ENCODE data around the gene GMDS. TPM values are rescaled to one million over a fixed set of nuclear protein-coding genes. Genes with fewer than 3 reads are reported as not detected.

The GMDS gene
- total and polyA plus RNA-seq, 2 donors (not counting 1 experiment from before 2014, with no cell fraction given): 11.5 to 16.4 TPM

- Mint-ChIP-seq H3K9me3 (ENCODE audit: insufficient read depth) (no peaks in the 10 kb centered on the region), H3K4me3 (no peak overlapping the region), H3K27me3 (no peaks in the 10 kb centered on the region), H3K4me1 (peaks cover 2% of the 10 kb centered on the region), H3K27ac (no peak overlapping the region)
- no peak overlapping the region for H3K9ac ChIP-seq (ENCODE audit: low read length)
- H3K79me2 ChIP-seq (ENCODE audit: control insufficient read depth, insufficient read depth, low read length): peaks cover 10% of the 10 kb centered on the region
- no peak overlapping the region for H3K4me3 ChIP-seq (ENCODE audit: control extremely low read depth in 1 of 5, extremely low read depth in 1 of 5, insufficient read depth in 1 of 5, low read depth in 2 of 5, low read length in 4 of 5)
- H3K4me1 ChIP-seq (ENCODE audit: control insufficient read depth in 2 of 2, insufficient read depth in 2 of 2, low read length in 2 of 2): peaks cover 10 to 11% of the 10 kb centered on the region in 2 donors
- no peak overlapping the region for H3K27ac ChIP-seq (ENCODE audit: low read length in 2 of 2)
- ChIA-PET POLR2A (no interaction called here), CTCF (interaction anchor here (1.9 to 3.0 kb wide), 2 partner anchors 70 to 597 kb away, joined by 4 to 30 read pairs; no protein-coding TSS in a partner anchor)
- no peak overlapping the region for H2AFZ ChIP-seq (ENCODE audit: insufficient read depth, low read depth, low read length, poor library complexity, severe bottlenecking)
- H3K4me2 ChIP-seq (replicated peaks; ENCODE audit: low read depth, low read length, poor library complexity, severe bottlenecking): no peak overlapping the region
- H3K36me3 ChIP-seq (replicated peaks in 1 of 2; ENCODE audit: control extremely low read depth in 1 of 2, control insufficient read depth in 1 of 2, extremely low read depth in 1 of 2, insufficient read depth in 2 of 2, low read length in 1 of 2): no peaks in the 10 kb centered on the region
- peaks cover 20% of the 10 kb centered on the region for H4K20me1 ChIP-seq (ENCODE audit: control insufficient read depth, insufficient read depth, low read length, poor library complexity, severe bottlenecking)
- intact Hi-C loops (cut with micrococcal nuclease): loop anchor here (10.0 kb wide), 1 partner anchor 251 kb away; no protein-coding TSS in a partner anchor
- DNase-seq (no peak), ATAC-seq (ENCODE audit: low read depth) (no peak)
- TF ChIP-seq CTCF (IDR thresholded peaks at IDR 0.05) (no peak), EZH2 (IDR thresholded peaks at IDR 0.05; ENCODE audit: borderline replicate concordance, insufficient read depth, low read depth, low read length, poor library complexity, severe bottlenecking) (no peak)
- no peaks in the 10 kb centered on the region for H3K27me3 ChIP-seq (replicated peaks in 1 of 4; ENCODE audit: control extremely low read depth in 1 of 4, control insufficient read depth in 3 of 4, insufficient read depth in 4 of 4, low read length in 3 of 4)
- peaks cover 0 to 17% (median 0%) of the 10 kb centered on the region in 3 donors for H3K9me3 ChIP-seq (ENCODE audit: control extremely low read depth in 1 of 3, control insufficient read depth in 2 of 3, insufficient read depth in 1 of 3, low read length in 2 of 3)
- WGBS (ENCODE audit: insufficient coverage): no CpG with 5 or more reads among the region's 5 CpGs
Observed at GRCh38 chr6:2193931-2194330, 51.5 kb downstream of the GMDS start.

GRCh38 chr6:2192976-2193375 lies 52.4 kb downstream of the GMDS start:
- CTCF ChIA-PET: interaction anchor here (1.0 to 3.0 kb wide), 6 partner anchors 15 to 597 kb away, joined by 3 to 30 read pairs (median 6); no protein-coding TSS in a partner anchor

More at GRCh38 chr6:2192976-2193375, 52.4 kb downstream of the GMDS start:
- POLR2A ChIA-PET: no interaction called here
- H3K9ac ChIP-seq (ENCODE audit: low read length): no peak overlapping the region
- Mint-ChIP-seq H3K27ac (no peak overlapping the region), H3K4me1 (peaks cover 2% of the 10 kb centered on the region), H3K4me3 (no peak overlapping the region), H3K9me3 (ENCODE audit: insufficient read depth) (no peaks in the 10 kb centered on the region), H3K27me3 (no peaks in the 10 kb centered on the region)
- peaks cover 10% of the 10 kb centered on the region for H3K79me2 ChIP-seq (ENCODE audit: control insufficient read depth, insufficient read depth, low read length)
- H3K4me2 ChIP-seq (replicated peaks; ENCODE audit: low read depth, low read length, poor library complexity, severe bottlenecking): no peak overlapping the region
- peaks cover 10 to 11% of the 10 kb centered on the region in 2 donors for H3K4me1 ChIP-seq (ENCODE audit: control insufficient read depth in 2 of 2, insufficient read depth in 2 of 2, low read length in 2 of 2)
- no peaks in the 10 kb centered on the region for H3K27me3 ChIP-seq (replicated peaks in 1 of 4; ENCODE audit: control extremely low read depth in 1 of 4, control insufficient read depth in 3 of 4, insufficient read depth in 4 of 4, low read length in 3 of 4)
- H3K27ac ChIP-seq (ENCODE audit: low read length in 2 of 2): no peak overlapping the region
- ATAC-seq (ENCODE audit: low read depth) (no peak), DNase-seq (no peak)
- intact Hi-C loops (cut with micrococcal nuclease): loop anchor here (10.0 kb wide), 1 partner anchor 252 kb away; no protein-coding TSS in a partner anchor
- H3K9me3 ChIP-seq (ENCODE audit: control extremely low read depth in 1 of 3, control insufficient read depth in 2 of 3, insufficient read depth in 1 of 3, low read length in 2 of 3): peaks cover 0 to 17% (median 0%) of the 10 kb centered on the region in 3 donors
- H3K4me3 ChIP-seq (ENCODE audit: control extremely low read depth in 1 of 5, extremely low read depth in 1 of 5, insufficient read depth in 1 of 5, low read depth in 2 of 5, low read length in 4 of 5): no peak overlapping the region
- H4K20me1 ChIP-seq (ENCODE audit: control insufficient read depth, insufficient read depth, low read length, poor library complexity, severe bottlenecking): peaks cover 20% of the 10 kb centered on the region
- TF ChIP-seq CTCF (IDR thresholded peaks at IDR 0.05) (no peak), EZH2 (IDR thresholded peaks at IDR 0.05; ENCODE audit: borderline replicate concordance, insufficient read depth, low read depth, low read length, poor library complexity, severe bottlenecking) (no peak)
- H3K36me3 ChIP-seq (replicated peaks in 1 of 2; ENCODE audit: control extremely low read depth in 1 of 2, control insufficient read depth in 1 of 2, extremely low read depth in 1 of 2, insufficient read depth in 2 of 2, low read length in 1 of 2): no peaks in the 10 kb centered on the region
- WGBS (ENCODE audit: insufficient coverage): 57% methylated on average over 1 of the region's 5 CpGs
- H2AFZ ChIP-seq (ENCODE audit: insufficient read depth, low read depth, low read length, poor library complexity, severe bottlenecking): no peak overlapping the region
